WERI-Rb-1 (cell line): ENCODE data around the gene VSIR.

Source experiments
- DNase-seq: peaks from one replicate; pipeline ENCODE4 v3.0.0-alpha.2; 2020
- H3K27ac ChIP-seq: fragments of 250-450 bp; sonication (Bioruptor Pico); 2 replicates; pipeline ENCODE4 v1.5.1; 2020; ENCODE audit warnings: mild to moderate bottlenecking, moderate library complexity
- H3K27me3 ChIP-seq: fragments of 250-450 bp; sonication (Bioruptor Pico); 2 replicates; pipeline ENCODE4 v1.5.1; 2021; ENCODE audit warnings: mild to moderate bottlenecking, low read depth, moderate library complexity; ENCODE audit not compliant: insufficient read depth, severe bottlenecking
- H3K36me3 ChIP-seq: fragments of 250-450 bp; sonication (Bioruptor Pico); 2 replicates; pipeline ENCODE4 v1.5.1; 2020; ENCODE audit warnings: mild to moderate bottlenecking, moderate library complexity
- H3K4me3 ChIP-seq: 2 replicates; pipeline ENCODE4 v1.5.1; 2011; ENCODE audit warnings: low read depth, mild to moderate bottlenecking, control low read depth, low read length
- H3K9me3 ChIP-seq: fragments of 250-450 bp; sonication (Bioruptor Pico); 2 replicates; pipeline ENCODE4 v1.5.1; 2021; ENCODE audit warnings: mild to moderate bottlenecking, moderate library complexity; ENCODE audit not compliant: severe bottlenecking
- TF ChIP-seq, protein P1 (sequence below): IDR thresholded peaks from 2 replicates; pipeline ENCODE4 v1.5.1; 2011; ENCODE audit warnings: low read depth, mild to moderate bottlenecking, control low read depth, inconsistent platforms, low read length

Gene VSIR

DNA sequence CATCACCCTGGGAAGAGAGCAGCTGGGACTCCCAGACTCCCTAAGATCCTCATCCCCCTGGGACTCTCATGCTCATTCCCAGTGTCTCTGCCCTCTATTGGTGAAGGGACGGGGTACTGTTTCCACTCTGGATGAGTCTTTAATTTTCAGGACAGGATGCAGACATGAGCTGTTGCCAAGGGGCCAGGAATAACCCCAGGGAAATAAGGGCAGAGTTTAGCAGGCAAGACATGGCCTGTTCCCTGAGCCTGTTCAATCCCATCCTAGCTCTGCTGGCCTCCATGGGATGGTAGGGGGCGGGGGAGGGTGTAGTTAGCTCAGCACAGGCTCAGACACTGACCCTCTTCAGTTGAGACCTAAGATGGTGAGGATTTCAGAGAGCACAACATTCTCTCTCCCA lies 67.7 kb downstream of the VSIR start:
- H3K36me3 ChIP-seq = peaks cover 12% of the 10 kb centered on the region
- TF ChIP-seq, protein P1, sequence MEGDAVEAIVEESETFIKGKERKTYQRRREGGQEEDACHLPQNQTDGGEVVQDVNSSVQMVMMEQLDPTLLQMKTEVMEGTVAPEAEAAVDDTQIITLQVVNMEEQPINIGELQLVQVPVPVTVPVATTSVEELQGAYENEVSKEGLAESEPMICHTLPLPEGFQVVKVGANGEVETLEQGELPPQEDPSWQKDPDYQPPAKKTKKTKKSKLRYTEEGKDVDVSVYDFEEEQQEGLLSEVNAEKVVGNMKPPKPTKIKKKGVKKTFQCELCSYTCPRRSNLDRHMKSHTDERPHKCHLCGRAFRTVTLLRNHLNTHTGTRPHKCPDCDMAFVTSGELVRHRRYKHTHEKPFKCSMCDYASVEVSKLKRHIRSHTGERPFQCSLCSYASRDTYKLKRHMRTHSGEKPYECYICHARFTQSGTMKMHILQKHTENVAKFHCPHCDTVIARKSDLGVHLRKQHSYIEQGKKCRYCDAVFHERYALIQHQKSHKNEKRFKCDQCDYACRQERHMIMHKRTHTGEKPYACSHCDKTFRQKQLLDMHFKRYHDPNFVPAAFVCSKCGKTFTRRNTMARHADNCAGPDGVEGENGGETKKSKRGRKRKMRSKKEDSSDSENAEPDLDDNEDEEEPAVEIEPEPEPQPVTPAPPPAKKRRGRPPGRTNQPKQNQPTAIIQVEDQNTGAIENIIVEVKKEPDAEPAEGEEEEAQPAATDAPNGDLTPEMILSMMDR = peak; percentile 15; the same call in 1 of the 2 replicates
- DNase-seq = peak; percentile 47
- H3K27me3 ChIP-seq = no peaks in the 10 kb centered on the region
- peak overlapping the region; percentile 36 for H3K27ac ChIP-seq
- no peaks in the 10 kb centered on the region for H3K9me3 ChIP-seq
- H3K4me3 ChIP-seq = no peak overlapping the region

DNA sequence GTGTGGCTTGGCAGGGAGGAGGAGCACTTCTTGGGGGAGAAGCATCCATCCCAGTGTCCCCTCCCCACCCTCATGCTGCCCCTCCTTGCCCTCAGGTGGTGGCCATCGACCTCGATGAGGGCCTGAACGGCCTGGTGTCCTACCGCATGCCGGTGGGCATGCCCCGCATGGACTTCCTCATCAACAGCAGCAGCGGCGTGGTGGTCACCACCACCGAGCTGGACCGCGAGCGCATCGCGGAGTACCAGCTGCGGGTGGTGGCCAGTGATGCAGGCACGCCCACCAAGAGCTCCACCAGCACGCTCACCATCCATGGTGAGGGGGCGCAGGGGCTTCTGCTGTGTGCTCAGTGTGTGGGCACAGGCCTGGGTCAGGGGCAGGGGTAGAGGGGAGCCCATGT lies 68.5 kb downstream of the VSIR start:
- TF ChIP-seq, protein P1 = no peak
- H3K27me3 ChIP-seq = no peaks in the 10 kb centered on the region
- H3K27ac ChIP-seq = peak overlapping the region; percentile 36
- peaks cover 12% of the 10 kb centered on the region for H3K36me3 ChIP-seq
- no peaks in the 10 kb centered on the region for H3K9me3 ChIP-seq
- no peak for DNase-seq
- no peak overlapping the region for H3K4me3 ChIP-seq

DNA sequence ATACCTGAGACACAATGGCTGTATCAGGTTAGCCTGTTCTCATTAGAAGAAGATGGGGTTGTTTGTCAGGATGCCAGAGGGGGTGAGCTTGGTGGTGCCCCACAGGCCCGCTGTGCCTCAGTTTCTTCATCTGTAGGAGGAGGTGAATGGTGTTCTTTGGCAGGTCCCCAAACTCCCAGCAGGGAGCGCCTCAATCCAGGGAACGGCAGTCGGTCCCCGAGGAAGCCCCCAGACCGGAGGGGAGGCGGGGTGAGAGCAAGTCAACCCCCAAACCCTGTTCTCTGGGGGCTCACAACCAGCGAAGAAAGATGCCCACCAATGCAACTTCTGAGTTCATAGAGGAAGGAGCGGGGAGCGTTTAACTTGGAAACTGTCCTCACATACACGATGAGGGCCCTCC lies 69.7 kb downstream of the VSIR start:
- Histone ChIP-seq H3K27ac (no peak overlapping the region), H3K4me3 (no peak overlapping the region), H3K27me3 (no peaks in the 10 kb centered on the region), H3K9me3 (no peaks in the 10 kb centered on the region), H3K36me3 (peaks cover 18% of the 10 kb centered on the region)
- TF ChIP-seq, protein P1 = no peak
- no peak for DNase-seq

DNA sequence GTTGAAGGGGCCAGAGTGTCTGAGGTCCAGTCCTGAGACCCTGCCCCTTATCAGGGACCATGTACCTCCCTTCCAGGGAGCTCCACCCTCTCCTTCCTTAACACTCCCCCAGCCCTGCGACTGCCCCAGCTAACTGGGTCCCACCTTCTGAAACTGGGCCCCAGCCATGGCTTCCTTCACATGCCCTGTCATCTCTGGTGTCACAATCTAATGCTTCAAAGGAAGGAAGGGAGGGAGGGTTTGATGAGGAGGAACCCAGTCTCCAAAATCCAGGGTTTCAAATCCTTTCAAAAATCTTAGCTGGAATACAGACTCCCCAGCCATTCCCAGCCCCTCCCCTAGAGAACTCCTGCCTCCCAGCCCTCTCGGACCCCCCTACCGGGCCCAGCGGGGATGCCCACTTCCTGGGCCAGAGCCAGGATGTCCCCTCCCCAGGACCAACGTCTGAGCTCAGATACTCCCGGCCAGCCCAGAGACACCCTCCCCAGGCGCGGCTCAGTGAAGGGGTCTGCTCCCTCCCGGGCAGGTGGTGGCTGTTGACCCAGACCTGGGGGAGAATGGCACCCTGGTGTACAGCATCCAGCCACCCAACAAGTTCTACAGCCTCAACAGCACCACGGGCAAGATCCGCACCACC lies 71.7 kb downstream of the VSIR start:
- Histone ChIP-seq H3K9me3 (no peaks in the 10 kb centered on the region), H3K36me3 (peaks cover 30% of the 10 kb centered on the region), H3K4me3 (no peak overlapping the region), H3K27me3 (no peaks in the 10 kb centered on the region), H3K27ac (peak overlapping the region; percentile 78)
- TF ChIP-seq, protein P1 = no peak
- DNase-seq = no peak

DNA sequence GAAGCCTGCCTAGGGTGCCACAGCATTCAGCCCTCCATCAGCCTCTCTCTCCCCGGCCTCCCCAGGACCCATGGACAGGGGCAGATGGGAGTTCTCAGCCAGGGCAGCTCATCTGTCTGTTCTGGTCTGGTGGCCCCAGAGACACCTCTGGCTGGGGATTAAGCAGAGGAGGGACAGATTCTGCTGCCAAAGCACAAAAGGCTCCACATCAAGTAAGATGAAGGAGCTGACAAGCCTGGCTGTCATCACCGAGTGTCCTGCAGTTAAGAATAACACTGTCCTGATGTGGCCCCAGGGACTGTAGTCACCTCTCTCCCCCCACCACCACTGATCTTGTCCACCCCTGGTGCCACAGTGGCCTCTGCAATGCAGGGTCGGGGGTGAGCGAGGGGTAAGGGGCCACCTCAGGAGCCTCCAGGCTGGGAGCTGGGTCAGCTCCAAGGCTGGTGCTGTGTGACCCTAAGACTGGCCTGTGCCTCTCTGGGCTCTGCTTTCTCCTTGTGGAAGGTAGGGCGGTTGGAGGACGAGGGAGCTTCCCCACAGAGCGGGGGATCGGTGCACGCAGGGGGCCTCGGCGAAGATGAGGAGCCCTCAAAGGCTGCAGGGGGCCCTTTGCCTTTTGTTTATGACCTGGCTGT lies 72.5 kb downstream of the VSIR start:
- H3K36me3 ChIP-seq = peaks cover 35% of the 10 kb centered on the region
- TF ChIP-seq, protein P1 = no peak
- no peak overlapping the region for H3K4me3 ChIP-seq
- DNase-seq = peak; percentile 91
- H3K27me3 ChIP-seq = no peaks in the 10 kb centered on the region
- peak overlapping the region; percentile 78 for H3K27ac ChIP-seq
- no peaks in the 10 kb centered on the region for H3K9me3 ChIP-seq
